Stimulated activated CD8-positive, alpha-beta memory T cell treated with anti-CD3 and anti-CD28 coated beads, Interleukin-12 subunit alpha, Interleukin-12 subunit beta, amount 100 ng/mL, for 4 hours (primary cell): ENCODE measurements around the gene USP32.
A peak's percentile ranks its signal among the peaks of the same experiment; 100 is the strongest.

Source experiments
- DNase-seq: peaks from one replicate; pipeline ENCODE4 v3.0.0-alpha.2; 2020; ENCODE audit warnings: low read depth

The USP32 gene

GRCh38 chr17:60153606-60154390 lies 238.1 kb downstream of the USP32 start:
- no peak for DNase-seq

DNA sequence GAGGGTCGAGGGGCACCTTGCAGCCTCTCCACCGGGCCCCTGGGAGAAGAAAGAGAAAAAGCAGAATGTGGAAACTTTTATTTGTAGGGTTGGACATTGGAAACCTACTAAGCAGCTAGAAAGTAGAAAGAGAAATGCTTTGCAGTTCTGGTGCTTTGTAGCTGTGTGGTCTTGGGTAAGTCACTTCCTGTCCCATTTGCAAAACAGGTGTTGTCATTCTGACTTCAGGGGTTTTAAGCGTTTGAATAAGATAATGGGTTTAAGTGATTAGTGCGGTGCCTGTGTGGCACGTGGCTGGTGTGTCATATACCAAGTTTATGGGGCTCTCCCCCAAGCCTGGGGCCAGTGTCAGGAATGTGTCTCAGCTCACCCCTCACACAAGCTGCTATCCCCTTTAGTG lies 240.6 kb downstream of the USP32 start:
- DNase-seq = no peak

- no peak for DNase-seq
These were observed 242.0 kb downstream of the USP32 start, which contains the start of gene CA4 for GRCh38 chr17:60149691-60150582. TSS of gene CA4 (plus strand) at chr17:60149973. CDS start at chr17:60150035, 62 bp downstream.

DNA sequence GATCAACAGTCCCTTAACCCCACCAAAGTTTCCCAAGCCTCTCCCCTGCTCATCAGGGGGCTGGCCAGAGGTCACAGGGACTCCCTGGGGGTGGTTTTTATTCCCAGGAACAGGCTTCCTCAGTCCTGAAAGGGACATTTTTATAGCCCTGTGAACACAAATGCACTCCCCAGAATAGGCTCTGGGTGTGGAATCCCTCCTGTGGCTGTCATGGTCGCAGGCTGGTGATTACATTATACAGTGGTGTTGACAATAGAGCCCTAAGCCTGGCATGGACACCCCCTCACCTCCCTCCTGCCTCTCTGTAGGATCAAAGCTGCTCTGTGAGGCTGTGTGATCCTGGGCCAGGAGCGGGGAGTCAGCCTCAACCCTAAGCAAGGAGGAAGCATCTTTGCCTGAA lies 243.6 kb downstream of the USP32 start:
- DNase-seq = no peak

GRCh38 chr17:60147553-60148223 lies 244.2 kb downstream of the USP32 start:
- no peak for DNase-seq

GRCh38 chr17:60146206-60146605 lies 245.7 kb downstream of the USP32 start:
- no peak for DNase-seq

DNA sequence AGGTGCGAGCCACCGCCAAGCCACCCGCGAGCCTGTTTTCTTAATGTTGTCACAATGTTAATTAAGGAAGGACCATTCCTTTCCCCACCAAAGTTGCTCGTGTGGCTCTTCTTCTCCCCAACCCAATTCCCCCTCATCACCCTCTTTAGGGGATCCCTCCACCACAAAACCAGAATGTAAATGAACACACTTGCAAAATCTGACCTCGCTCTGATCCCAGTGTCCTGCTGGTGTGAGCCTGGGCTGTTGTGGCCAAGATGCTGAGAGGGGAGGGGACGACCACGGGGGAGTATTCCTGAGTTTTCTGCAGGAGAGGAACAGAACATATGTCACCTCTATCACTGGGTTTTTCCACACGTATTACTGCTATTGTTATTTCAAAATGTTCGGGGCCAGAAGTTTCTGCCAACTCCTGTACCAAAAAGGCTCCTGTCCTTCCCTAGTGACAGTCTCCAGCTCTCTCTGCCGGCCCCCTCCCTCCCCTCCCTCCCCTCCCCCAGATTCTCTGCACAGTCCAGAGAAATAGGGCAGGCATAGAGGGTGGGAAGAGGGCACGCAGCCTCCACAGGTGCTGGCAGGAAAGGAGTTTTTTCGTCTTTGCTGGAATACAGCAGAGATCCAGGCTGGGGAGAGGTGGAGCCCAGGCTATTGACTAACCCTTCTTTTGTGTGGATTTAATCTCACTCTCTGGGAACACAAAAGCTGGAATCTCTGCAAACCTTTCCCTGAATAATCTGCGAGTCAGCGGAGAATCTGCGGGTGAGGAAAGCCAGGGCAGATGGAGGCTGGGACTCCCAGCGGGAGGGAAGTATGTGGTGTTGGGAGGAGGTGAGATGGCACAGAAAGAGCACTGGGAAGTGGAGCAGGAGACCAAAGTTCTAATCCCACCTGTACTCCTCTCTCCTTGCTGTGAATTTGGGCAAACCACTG lies 246.7 kb downstream of the USP32 start:
- DNase-seq = no peak

GRCh38 chr17:60142872-60143499 lies 248.9 kb downstream of the USP32 start:
- peak; percentile 35 for DNase-seq

DNA sequence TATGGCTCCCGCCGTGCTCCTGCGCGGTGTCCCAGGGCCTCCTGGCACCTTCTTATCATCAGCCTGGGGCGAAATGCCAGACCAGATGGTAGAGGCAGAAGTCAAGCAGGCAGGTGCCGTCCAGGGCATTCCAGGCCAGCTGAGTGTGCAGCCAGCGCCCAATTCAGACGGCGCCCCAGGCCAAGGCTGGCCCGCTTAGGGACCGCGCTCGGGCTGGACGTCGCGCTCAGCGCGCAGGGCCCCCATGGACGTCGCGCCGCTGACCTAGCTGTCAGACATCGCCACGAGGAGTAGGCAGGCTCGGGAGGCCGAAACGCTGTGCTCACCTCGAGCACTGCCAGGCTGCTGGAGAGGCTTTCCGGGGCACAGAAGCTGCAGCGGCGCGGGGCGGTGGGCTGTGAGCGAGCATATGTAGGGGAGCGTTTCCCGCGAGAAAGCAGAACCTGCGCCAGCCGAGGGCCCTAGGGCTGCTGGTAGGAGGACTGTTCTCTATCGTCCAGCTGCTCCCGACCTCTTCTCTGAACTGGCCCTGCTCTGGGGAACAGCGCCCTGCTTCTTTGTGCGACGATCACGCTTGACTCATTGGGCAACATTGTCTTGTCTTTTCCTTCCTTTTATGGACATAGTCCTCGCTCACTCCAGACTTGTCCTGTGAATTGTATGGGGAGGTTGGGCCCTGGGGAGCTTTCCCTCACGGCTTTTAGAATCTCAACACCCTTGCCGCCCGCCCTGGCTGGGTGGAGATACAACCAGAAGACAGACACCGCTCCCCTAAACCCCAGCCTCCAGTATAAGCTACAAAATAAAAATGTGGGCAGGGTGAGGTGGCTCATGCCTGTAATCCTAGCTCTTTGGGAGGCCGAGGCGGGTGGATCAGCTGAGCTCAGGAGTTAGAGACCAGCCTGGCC lies 250.6 kb downstream of the USP32 start:
- no peak for DNase-seq

- DNase-seq = peak; percentile 11
These were observed 252.3 kb downstream of the USP32 start for GRCh38 chr17:60139438-60140285.

- DNase-seq = no peak
These were observed 253.0 kb downstream of the USP32 start for GRCh38 chr17:60138769-60139437.

GRCh38 chr17:60137731-60138130 lies 254.2 kb downstream of the USP32 start:
- DNase-seq = no peak

DNA sequence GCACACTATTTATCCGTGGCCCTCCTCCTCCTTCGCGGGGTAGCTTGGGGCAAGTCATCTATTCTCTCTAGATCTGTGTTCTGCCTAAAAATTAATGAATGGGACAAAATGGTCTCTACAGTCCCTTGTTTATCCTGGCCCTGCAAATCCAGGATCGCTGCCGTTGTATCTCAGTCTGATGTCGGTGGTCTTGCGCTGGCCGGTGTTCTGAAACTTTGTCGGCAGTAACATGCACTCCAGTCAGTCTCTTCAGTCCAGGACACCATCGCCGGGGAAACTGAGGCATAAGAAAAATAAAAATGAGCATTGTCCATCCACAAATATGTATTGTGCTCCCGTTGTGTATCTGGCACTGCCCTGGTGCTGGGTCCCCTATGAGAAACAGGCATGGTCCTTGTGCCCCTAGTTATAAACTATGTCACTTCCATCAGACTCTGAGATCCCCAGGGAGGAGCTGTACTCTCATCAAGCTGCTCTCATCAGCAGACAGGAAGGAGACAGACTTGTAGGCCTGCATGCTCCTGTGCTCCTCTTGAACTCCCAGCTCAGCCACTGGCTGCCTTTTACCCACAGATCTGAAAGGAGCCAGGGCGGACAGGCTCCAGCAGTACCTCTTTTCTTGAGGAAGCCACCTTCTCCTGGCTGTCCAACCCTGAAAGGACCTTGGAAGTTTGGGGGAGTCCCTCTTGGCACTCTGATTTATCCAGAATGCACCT lies 255.8 kb downstream of the USP32 start:
- DNase-seq = no peak

GRCh38 chr17:60135151-60135950 lies 256.6 kb downstream of the USP32 start:
- DNase-seq = peak; percentile 52

DNA sequence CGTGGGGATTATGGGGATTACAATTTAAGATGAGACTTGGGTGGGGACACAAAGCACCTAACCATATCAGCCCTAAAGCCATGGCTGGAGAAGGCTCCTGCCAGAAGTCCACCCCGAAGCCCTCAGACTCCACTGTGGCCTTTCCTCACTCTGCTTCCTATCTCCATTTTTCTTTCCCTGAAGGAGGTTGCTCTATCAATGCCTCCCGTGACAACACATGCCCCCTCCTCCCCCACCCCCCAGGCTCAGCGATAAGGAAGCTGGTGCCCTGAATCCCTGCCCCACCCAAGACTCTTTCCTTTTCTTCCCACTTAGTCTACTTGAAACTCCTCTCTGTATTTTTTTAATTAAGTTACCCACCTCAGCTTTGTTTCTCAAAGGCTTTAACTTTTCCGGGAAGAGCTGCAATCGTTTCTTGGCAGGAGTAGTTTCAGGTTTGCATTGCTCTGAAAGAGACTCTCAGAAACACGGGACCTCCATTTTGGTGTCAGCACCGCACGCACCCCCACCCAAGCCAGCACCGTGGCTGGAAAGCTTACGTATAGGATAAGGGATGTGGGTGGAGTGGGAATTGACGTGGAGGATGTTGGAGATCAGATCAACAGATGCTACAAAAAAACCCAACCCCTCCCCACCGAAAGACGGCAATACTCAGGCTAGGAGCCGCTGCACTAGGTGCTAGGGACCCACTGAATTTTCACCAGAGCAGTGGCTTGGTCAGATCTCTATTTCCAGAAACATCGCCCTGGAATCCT lies 257.4 kb downstream of the USP32 start:
- no peak for DNase-seq

DNA sequence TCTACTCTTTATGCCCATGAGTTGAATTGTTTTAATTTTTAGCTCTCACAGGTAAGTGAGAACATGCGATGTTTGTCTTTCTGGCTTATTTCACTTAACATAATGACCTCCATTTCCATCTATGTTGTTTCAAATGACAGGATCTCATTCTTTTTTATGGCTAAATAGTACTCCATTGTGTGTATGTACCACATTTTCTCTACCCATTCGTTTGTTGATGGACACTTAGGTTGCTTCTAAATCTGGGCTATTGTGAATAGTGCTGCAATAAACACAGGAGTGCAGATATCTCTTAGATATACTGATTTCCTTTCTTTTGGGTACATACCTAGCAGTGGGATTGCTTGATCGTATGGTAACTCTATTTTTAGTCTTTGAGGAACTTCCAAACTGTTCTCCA lies 261.5 kb downstream of the USP32 start:
- no peak for DNase-seq
